ENCODE data around the gene SLC6A12. TPM values are rescaled to one million over a fixed set of nuclear protein-coding genes. Genes with fewer than 3 reads are reported as not detected.

The SLC6A12 gene
- total RNA-seq, 4 donors from 2014 or later: 1.2 to 13.5 (median 3.0) TPM

DNA sequence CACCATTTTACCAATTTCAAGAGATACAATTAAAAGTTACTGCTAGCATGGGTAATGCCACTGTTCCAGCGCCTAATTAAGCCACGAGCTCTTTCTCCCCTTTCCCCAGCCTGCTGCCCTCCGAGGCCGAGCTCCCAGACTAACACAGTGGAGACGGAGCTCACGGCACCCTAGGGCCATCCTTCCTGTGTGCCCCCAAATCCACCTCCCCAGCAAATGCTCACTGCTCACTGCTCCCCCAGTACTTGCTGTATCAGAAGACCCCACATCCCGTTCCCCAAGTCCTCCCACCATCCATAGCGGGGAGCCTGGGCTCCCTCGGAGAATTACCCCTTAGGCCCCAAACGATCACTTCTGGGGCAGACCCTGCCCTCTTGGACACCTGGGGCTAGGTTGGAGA, 42.7 kb downstream of the SLC6A12 start:
- WGBS, 2 donors (ENCODE audit: low coverage in 1 of 2): 88 to 96% methylated on average over 3 to 10 of the region's 10 CpGs
- no peak for DNase-seq
- TF ChIP-seq POLR2A (IDR thresholded peaks at IDR 0.05): no peak
- TF ChIP-seq EP300 (IDR thresholded peaks at IDR 0.05; ENCODE audit: low read depth): no peak
- TF ChIP-seq, protein P1, sequence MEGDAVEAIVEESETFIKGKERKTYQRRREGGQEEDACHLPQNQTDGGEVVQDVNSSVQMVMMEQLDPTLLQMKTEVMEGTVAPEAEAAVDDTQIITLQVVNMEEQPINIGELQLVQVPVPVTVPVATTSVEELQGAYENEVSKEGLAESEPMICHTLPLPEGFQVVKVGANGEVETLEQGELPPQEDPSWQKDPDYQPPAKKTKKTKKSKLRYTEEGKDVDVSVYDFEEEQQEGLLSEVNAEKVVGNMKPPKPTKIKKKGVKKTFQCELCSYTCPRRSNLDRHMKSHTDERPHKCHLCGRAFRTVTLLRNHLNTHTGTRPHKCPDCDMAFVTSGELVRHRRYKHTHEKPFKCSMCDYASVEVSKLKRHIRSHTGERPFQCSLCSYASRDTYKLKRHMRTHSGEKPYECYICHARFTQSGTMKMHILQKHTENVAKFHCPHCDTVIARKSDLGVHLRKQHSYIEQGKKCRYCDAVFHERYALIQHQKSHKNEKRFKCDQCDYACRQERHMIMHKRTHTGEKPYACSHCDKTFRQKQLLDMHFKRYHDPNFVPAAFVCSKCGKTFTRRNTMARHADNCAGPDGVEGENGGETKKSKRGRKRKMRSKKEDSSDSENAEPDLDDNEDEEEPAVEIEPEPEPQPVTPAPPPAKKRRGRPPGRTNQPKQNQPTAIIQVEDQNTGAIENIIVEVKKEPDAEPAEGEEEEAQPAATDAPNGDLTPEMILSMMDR (IDR thresholded peaks at IDR 0.05): no peak
- no peak for TF ChIP-seq POLR2AphosphoS5 (IDR thresholded peaks at IDR 0.05)
- intact Hi-C loops (cut with DNase I; ENCODE audit: low total_unique reads) (no loop called here), in situ Hi-C loops (cut with MboI; ENCODE audit: low pct_ligation_motif_present in 1 of 4, low pct_unique_long_range_greater_than_20kb in 1 of 4, low sequenced_read_pairs in 3 of 4) (no loop called here)
- Histone ChIP-seq H3K9me3 (no peaks in the 10 kb centered on the region), H3K36me3 (no peaks in the 10 kb centered on the region), H3K27ac (no peak overlapping the region), H3K4me3 (no peak overlapping the region), H3K27me3 (no peaks in the 10 kb centered on the region), H3K4me1 (peaks cover 0 to 30% (median 24%) of the 10 kb centered on the region in 4 donors)

- TF ChIP-seq EP300 (IDR thresholded peaks at IDR 0.05; ENCODE audit: low read depth) (no peak), POLR2A (IDR thresholded peaks at IDR 0.05) (no peak), POLR2AphosphoS5 (IDR thresholded peaks at IDR 0.05) (no peak)
- TF ChIP-seq, protein P1 (IDR thresholded peaks at IDR 0.05): no peak
- Histone ChIP-seq H3K4me3 (no peak overlapping the region), H3K27me3 (no peaks in the 10 kb centered on the region), H3K9me3 (no peaks in the 10 kb centered on the region), H3K36me3 (no peaks in the 10 kb centered on the region), H3K4me1 (peaks cover 0 to 23% (median 18%) of the 10 kb centered on the region in 4 donors), H3K27ac (no peak overlapping the region)
- WGBS, 2 donors (ENCODE audit: low coverage in 1 of 2): 80 to 87% methylated on average over 1 to 29 of the region's 29 CpGs
- DNase-seq: no peak
- in situ Hi-C loops (cut with MboI; ENCODE audit: low pct_ligation_motif_present in 1 of 4, low pct_unique_long_range_greater_than_20kb in 1 of 4, low sequenced_read_pairs in 3 of 4) (no loop called here), intact Hi-C loops (cut with DNase I; ENCODE audit: low total_unique reads) (no loop called here)
Measured at GRCh38 chr12:170371-171225, 43.4 kb downstream of the SLC6A12 start.

DNA sequence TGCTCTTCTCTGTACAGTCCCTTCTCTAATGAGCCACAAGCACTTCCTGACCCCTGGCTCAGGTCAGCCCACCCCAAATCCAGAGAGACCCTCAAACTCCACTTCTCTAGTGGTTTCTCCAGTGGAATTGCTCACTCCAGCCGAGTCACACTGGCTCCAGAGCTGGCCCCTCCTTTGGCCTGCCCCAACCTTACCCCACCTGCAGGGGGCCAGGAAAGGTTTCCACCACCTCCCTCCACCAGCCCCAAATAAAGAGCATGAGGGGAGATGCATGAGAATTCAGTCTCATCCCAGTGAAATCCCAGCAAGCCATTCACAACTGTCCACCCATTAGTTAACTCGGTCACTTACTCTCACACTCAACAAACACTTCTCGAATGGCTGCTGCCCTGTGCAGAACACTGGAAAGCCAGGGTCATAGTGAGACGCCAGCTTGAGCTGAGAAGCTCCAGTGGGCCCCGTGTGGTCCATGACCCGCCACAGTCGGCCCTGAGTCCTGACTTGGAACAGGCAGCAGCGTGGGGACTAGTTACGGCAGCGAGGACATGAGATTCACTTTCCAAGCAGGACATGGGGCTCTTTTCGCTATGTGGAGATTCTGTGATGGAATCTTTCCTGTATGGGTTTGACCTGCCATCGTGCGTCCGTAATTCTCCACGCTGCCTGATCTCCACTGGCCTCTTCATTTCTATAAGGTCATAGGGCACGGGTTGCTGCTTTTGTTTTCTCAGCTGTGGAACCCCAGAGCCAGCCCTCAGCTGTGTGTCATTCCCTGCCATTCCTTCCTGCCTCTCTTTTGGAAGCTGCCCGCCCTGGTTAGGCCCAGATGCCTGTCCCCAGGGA, 44.2 kb downstream of the SLC6A12 start:
- no peak for TF ChIP-seq POLR2AphosphoS5 (IDR thresholded peaks at IDR 0.05)
- no peak for TF ChIP-seq EP300 (IDR thresholded peaks at IDR 0.05; ENCODE audit: low read depth)
- no peak for TF ChIP-seq POLR2A (IDR thresholded peaks at IDR 0.05)
- TF ChIP-seq, protein P1 (IDR thresholded peaks at IDR 0.05): no peak
- Histone ChIP-seq H3K4me3 (no peak overlapping the region), H3K36me3 (no peaks in the 10 kb centered on the region), H3K27me3 (no peaks in the 10 kb centered on the region), H3K4me1 (peaks cover 0 to 22% (median 17%) of the 10 kb centered on the region in 4 donors), H3K27ac (no peak overlapping the region), H3K9me3 (no peaks in the 10 kb centered on the region)
- WGBS, 2 donors (ENCODE audit: low coverage in 1 of 2): 88% methylated on average over 17 of the region's 17 CpGs; no CpG with 5 or more reads in 1 of the 2 donors
- in situ Hi-C loops (cut with MboI; ENCODE audit: low pct_ligation_motif_present in 1 of 4, low pct_unique_long_range_greater_than_20kb in 1 of 4, low sequenced_read_pairs in 3 of 4): no loop called here
- DNase-seq: no peak
- intact Hi-C loops (cut with DNase I; ENCODE audit: low total_unique reads): no loop called here
